Activated T-cell treated with anti-CD3 and anti-CD28 coated beads for 24 hours (primary cell): ENCODE measurements around the gene FAM174A.
"Not testable (repeated sequence)": the region's sequence is repeated elsewhere in the genome, so short reads cannot be mapped to it uniquely, and the experiment has no call there.

Source experiments
- DNase-seq: peaks from one replicate; pipeline ENCODE4 v3.0.0-alpha.2; 2020; ENCODE audit warnings: low read depth

Gene FAM174A

GRCh38 chr5:100576217-100576751 is 41.1 kb downstream of the FAM174A start:
- no peak for DNase-seq

- DNase-seq: no peak
These were observed 42.3 kb downstream of the FAM174A start for GRCh38 chr5:100577506-100577905.

- DNase-seq: no peak
These were observed 48.9 kb downstream of the FAM174A start for GRCh38 chr5:100584069-100584468.

- DNase-seq: no peak
These were observed 49.7 kb downstream of the FAM174A start for GRCh38 chr5:100584889-100585288.

- DNase-seq: no peak
These were observed 55.7 kb downstream of the FAM174A start for GRCh38 chr5:100590867-100591266.

- DNase-seq: no peak
These were observed 60.1 kb downstream of the FAM174A start for GRCh38 chr5:100595152-100595811.

GRCh38 chr5:100595812-100596173 is 60.6 kb downstream of the FAM174A start:
- DNase-seq: no peak

- no peak for DNase-seq
These were observed 63.3 kb downstream of the FAM174A start for GRCh38 chr5:100598446-100598845.

- no peak for DNase-seq
These were observed 65.3 kb downstream of the FAM174A start for GRCh38 chr5:100600298-100600994.

GRCh38 chr5:100603141-100603540 is 68.0 kb downstream of the FAM174A start:
- DNase-seq: no peak

- not testable (repeated sequence) for DNase-seq
These were observed 68.8 kb downstream of the FAM174A start for GRCh38 chr5:100604021-100604420.

- DNase-seq: no peak
These were observed 74.4 kb downstream of the FAM174A start for GRCh38 chr5:100609594-100609993.

- no peak for DNase-seq
These were observed 79.1 kb downstream of the FAM174A start for GRCh38 chr5:100614308-100614707.

- DNase-seq: no peak
These were observed 80.2 kb downstream of the FAM174A start for GRCh38 chr5:100615362-100615761.

GRCh38 chr5:100616291-100616690 is 81.1 kb downstream of the FAM174A start:
- no peak for DNase-seq

GRCh38 chr5:100616981-100617380 is 81.8 kb downstream of the FAM174A start:
- DNase-seq: no peak

- no peak for DNase-seq
These were observed 88.5 kb downstream of the FAM174A start for GRCh38 chr5:100623719-100624118.

- DNase-seq: no peak
These were observed 99.9 kb downstream of the FAM174A start for GRCh38 chr5:100634937-100635534.
